K562 (cell line): ENCODE data around the gene SON. TPM values are rescaled to one million over a fixed set of nuclear protein-coding genes. Genes with fewer than 3 reads are reported as not detected.

Experiments used
- ARHGAP35 ChIP-seq: fragments of 450-650 bp; IDR thresholded peaks from 2 replicates; pipeline ENCODE4 v1.6.1; 2018; ENCODE audit not compliant: partially characterized antibody
- ETV5 ChIP-seq: sonication (generic); formaldehyde crosslinking; IDR thresholded peaks from 2 replicates; pipeline ENCODE4 v1.4.0; 2020; ENCODE audit warnings: low read depth, mild to moderate bottlenecking, missing genetic modification reagents
- FOS ChIP-seq: IDR thresholded peaks from 3 replicates; pipeline ENCODE4 v1.6.1; 2011; ENCODE audit not compliant: insufficient read length; ENCODE audit errors: extremely low read depth
- FUS ChIP-seq: fragments of 200-400 bp; formaldehyde crosslinking; optimal IDR thresholded peaks from 2 replicates; pipeline ENCODE3; 2017; ENCODE audit warnings: low read depth, low read length
- GABPB2 ChIP-seq: fragments of 250-450 bp; sonication (Bioruptor Pico); conservative IDR thresholded peaks from 2 replicates; pipeline ENCODE4 v1.5.1; 2021; ENCODE audit warnings: mild to moderate bottlenecking
- HEY1 ChIP-seq: fragments of 250-450 bp; sonication (Bioruptor Pico); IDR thresholded peaks from 2 replicates; pipeline ENCODE4 v1.5.0; 2020; ENCODE audit warnings: mild to moderate bottlenecking, moderate library complexity, borderline replicate concordance
- HMGN3 ChIP-seq: IDR thresholded peaks from 2 replicates; pipeline ENCODE4 v1.6.1; 2011; ENCODE audit warnings: borderline replicate concordance, low read depth, mild to moderate bottlenecking, mixed read lengths, low read length; ENCODE audit not compliant: insufficient read length; ENCODE audit errors: extremely low read depth
- HOMEZ ChIP-seq: fragments of 250-450 bp; sonication (Bioruptor Pico); IDR thresholded peaks from 2 replicates; pipeline ENCODE4 v1.4.0; 2020; ENCODE audit warnings: mild to moderate bottlenecking, moderate library complexity
- JUND ChIP-seq, 2 experiments: IDR thresholded peaks; 2 replicates in 1 of 2; 3 replicates in 1 of 2; pipeline ENCODE4 v1.6.1; 2011; ENCODE audit warnings: borderline replicate concordance in 2 of 2, low read depth in 2 of 2, low read length in 2 of 2, improper control_type of control experiment in 1 of 2, missing biosample characterization in 1 of 2, missing genetic modification characterization in 1 of 2, missing genetic modification reagents in 1 of 2
- KDM1A ChIP-seq, 2 experiments: fragments of 450-650 bp; IDR thresholded peaks; 2 replicates each; pipeline ENCODE4 v1.6.1; 2016; ENCODE audit warnings: mild to moderate bottlenecking in 2 of 2
- MAZ ChIP-seq, 2 experiments: fragments of 450-650 bp in 1 of 2; sonication (generic) in 1 of 2; formaldehyde crosslinking; IDR thresholded peaks in 1 of 2; conservative IDR thresholded peaks in 1 of 2; 2 replicates each; pipeline versions ENCODE4 v1.4.0 to v1.5.0; 2020; ENCODE audit warnings: mild to moderate bottlenecking in 1 of 2, missing genetic modification reagents in 1 of 2
- MNT ChIP-seq, 2 experiments: fragments of 450-650 bp; conservative IDR thresholded peaks; 2 replicates each; pipeline ENCODE4 v1.6.1; 2017; ENCODE audit warnings: mild to moderate bottlenecking in 2 of 2, moderate library complexity in 2 of 2
- MXD1 ChIP-seq: fragments of 250-450 bp; sonication (Bioruptor Pico); IDR thresholded peaks from 2 replicates; pipeline ENCODE4 v1.8.0; 2021; ENCODE audit warnings: borderline replicate concordance, mild to moderate bottlenecking, moderate library complexity; ENCODE audit not compliant: poor library complexity, severe bottlenecking
- NFATC3 ChIP-seq: fragments of 450-650 bp; IDR thresholded peaks from 2 replicates; pipeline ENCODE4 v1.6.1; 2017; ENCODE audit warnings: mild to moderate bottlenecking
- POLR2AphosphoS2 ChIP-seq: IDR thresholded peaks from 2 replicates; pipeline ENCODE4 v1.6.1; 2012; ENCODE audit warnings: low read length, improper control_type of control experiment
- PRPF4 ChIP-seq: fragments of 200-400 bp; formaldehyde crosslinking; IDR thresholded peaks from one replicate; pipeline ENCODE4 v1.6.1; 2017; ENCODE audit warnings: low read length, low read depth, mild to moderate bottlenecking; ENCODE audit not compliant: insufficient read depth, poor library complexity, severe bottlenecking
- RBFOX2 ChIP-seq: fragments of 200-400 bp; formaldehyde crosslinking; IDR thresholded peaks from 2 replicates; pipeline ENCODE4 v1.6.1; 2017; ENCODE audit warnings: low read depth, mild to moderate bottlenecking, low read length, moderate library complexity
- TBP ChIP-seq: optimal IDR thresholded peaks from 2 replicates; pipeline ENCODE3; 2011; ENCODE audit warnings: low read depth, low read length, improper control_type of control experiment
- TCF3 ChIP-seq: sonication (generic); formaldehyde crosslinking; IDR thresholded peaks from 2 replicates; pipeline ENCODE4 v1.4.0; 2020; ENCODE audit warnings: mild to moderate bottlenecking, missing genetic modification reagents
- TEAD2 ChIP-seq: fragments of 450-650 bp; IDR thresholded peaks from 2 replicates; pipeline ENCODE4 v1.6.1; 2016; ENCODE audit warnings: missing genetic modification characterization, control low read depth, missing compliant biosample characterization
- TRIM24 ChIP-seq, 2 experiments: fragments of 450-650 bp; IDR thresholded peaks; 2 replicates each; pipeline ENCODE4 v1.6.1; 2016
- ZNF436 ChIP-seq: fragments of 250-450, 450-650 bp; sonication (Bioruptor Pico); formaldehyde crosslinking; IDR thresholded peaks from 2 replicates; pipeline ENCODE4 v1.7.0; 2020; ENCODE audit warnings: mild to moderate bottlenecking
- ZNF639 ChIP-seq, 2 experiments: fragments of 200-800 bp in 1 of 2; sonication (Bioruptor generic) in 1 of 2; sonication (generic) in 1 of 2; formaldehyde crosslinking in 1 of 2; IDR thresholded peaks in 1 of 2; conservative IDR thresholded peaks in 1 of 2; 2 replicates each; pipeline versions ENCODE4 v1.5.0 to v1.6.1; 2016 to 2020; ENCODE audit warnings: missing compliant biosample characterization in 1 of 2, missing genetic modification characterization in 1 of 2, missing genetic modification reagents in 1 of 2
- ZNF785 ChIP-seq: fragments of 250-450 bp; sonication (Bioruptor Pico); IDR thresholded peaks from 2 replicates; pipeline ENCODE4 v1.4.0; 2020; ENCODE audit warnings: mild to moderate bottlenecking
- polyA plus RNA-seq, 8 experiments: library from polyadenylated mRNA; depleted of rRNA in 4 of 8; stranded (reverse) in 5 of 8; unstranded in 3 of 8; fragments of >200 nt; fragmentation: Nextera tagmentation in 2 of 8; fragmentation: Illumina TruSeq in 1 of 8; extraction: Ambion mirVana in 2 of 8; extraction: Trizol in 1 of 8; gene quantifications; 2 replicates each; pipeline versions ENCODE4 v1.2.1 to v1.2.3, GENCODE V29; 2011 to 2014; ENCODE audit warnings: inconsistent platforms in 1 of 8, missing spikeins in 1 of 8
- total RNA-seq, 7 experiments: library from RNA; depleted of rRNA in 6 of 7; stranded (reverse); fragments of >200 nt in 6 of 7; fragmentation: Illumina TruSeq in 2 of 7; extraction: Trizol in 2 of 7; gene quantifications; 2 replicates each; pipeline versions ENCODE4 v1.2.1 to v1.2.3, GENCODE V29; 2011 to 2021; ENCODE audit warnings: low replicate concordance in 1 of 7

SON gene
- total and polyA plus RNA-seq, 9 of the 15 experiments (the other 6 are each of a cell fraction or from before 2014, with no cell fraction given) = 105 to 742 (median 187) TPM

- TF ChIP-seq MNT (conservative IDR thresholded peaks at IDR 0.05) = peak; percentile 68 to 84
- no peak for TF ChIP-seq FOS
- TF ChIP-seq TRIM24 (IDR thresholded peaks at IDR 0.05) = 0 out of 4 replicates have a peak, but pooled peaks of 1 of the 2 experiments have one; percentile 46
- TF ChIP-seq ETV5 (CRISPR knock-in tag) = no peak
- TF ChIP-seq ARHGAP35 = no peak
- TF ChIP-seq TEAD2 (tag) = no peak
- TF ChIP-seq MAZ (CRISPR knock-in tag; conservative IDR thresholded peaks at IDR 0.05 in 1 of 2, IDR thresholded peaks at IDR 0.05 in 1 of 2) = 0 out of 4 replicates have a peak, but pooled peaks of 1 of the 2 experiments have one; percentile 28
- no peak for TF ChIP-seq ZNF639 (CRISPR knock-in tag; conservative IDR thresholded peaks at IDR 0.05 in 1 of 2, IDR thresholded peaks at IDR 0.05 in 1 of 2)
- no peak for TF ChIP-seq ZNF785
- TF ChIP-seq POLR2AphosphoS2 = no peak
- TF ChIP-seq PRPF4 = no peak
- peak; percentile 24; the same call in 1 of the 2 replicates for TF ChIP-seq JUND (IDR thresholded peaks at IDR 0.05; ENCODE audit: borderline replicate concordance, low read depth, low read length)
- peak; percentile 30; the same call in 1 of the 3 replicates for TF ChIP-seq JUND (tag; IDR thresholded peaks at IDR 0.05; ENCODE audit: borderline replicate concordance, low read depth, low read length)
- TF ChIP-seq GABPB2 (CRISPR knock-in tag) = 0 out of 2 replicates have a peak, but pooled peaks have one; percentile 42
- no peak for TF ChIP-seq KDM1A (IDR thresholded peaks at IDR 0.05)
- TF ChIP-seq FUS = no peak
- no peak for TF ChIP-seq HMGN3
- no peak for TF ChIP-seq RBFOX2
- TF ChIP-seq MXD1 (CRISPR knock-in tag) = no peak
- TF ChIP-seq HEY1 (CRISPR knock-in tag) = no peak
- TF ChIP-seq TCF3 (CRISPR knock-in tag) = peak; percentile 92
- TF ChIP-seq TBP = no peak
- TF ChIP-seq HOMEZ = no peak
- TF ChIP-seq NFATC3 = no peak
- no peak for TF ChIP-seq ZNF436 (CRISPR knock-in tag)
Observed at GRCh38 chr21:33510826-33511225, 32.0 kb upstream of the SON start (continued).
